OCI-LY7 (cell line): ENCODE measurements around the gene RNGTT. TPM values are rescaled to one million over a fixed set of nuclear protein-coding genes. Genes with fewer than 3 reads are reported as not detected.

Source experiments
- BruUV-seq: library from RNA; stranded (reverse); fragments of 400-500 nt; replicated peaks from 2 replicates; lab custom pipeline; 2021; lab: Mats Ljungman, UMichigan
- CTCF ChIA-PET: fragments of 300-600 bp; sonication (Branson Sonifier 250); formaldehyde crosslinking; loops from one replicate; lab custom pipeline; 2022; ENCODE audit warnings: antibody characterized with exemption; ENCODE audit not compliant: unreplicated experiment; lab: Charles Lee
- POLR2A ChIA-PET: fragments of 300-600 bp; sonication (Branson Sonifier 250); formaldehyde crosslinking; loops from one replicate; lab custom pipeline; 2022; ENCODE audit warnings: antibody characterized with exemption; lab: Charles Lee
- DNase-seq: peaks from one replicate; pipeline ENCODE4 v3.0.0-alpha.2; 2015; ENCODE audit warnings: low spot score
- H2AFZ ChIP-seq: fragments of 200-600 bp; sonication (generic), shearing (Covaris generic); 2 replicates; pipeline ENCODE4 v1.6.1; 2014; ENCODE audit warnings: mild to moderate bottlenecking, antibody characterized with exemption, low read length, moderate library complexity
- H3K27ac ChIP-seq: fragments of 200-600 bp; sonication (generic); 2 replicates; pipeline ENCODE4 v1.5.1; 2014; ENCODE audit warnings: mixed run types, low read depth, mild to moderate bottlenecking, moderate library complexity, low read length, inconsistent platforms; ENCODE audit not compliant: poor library complexity, severe bottlenecking
- H3K36me3 ChIP-seq: fragments of 200-600 bp; sonication (generic); 2 replicates; pipeline ENCODE4 v1.6.1; 2014; ENCODE audit warnings: mild to moderate bottlenecking, antibody characterized with exemption, low read length, moderate library complexity, mixed read lengths; ENCODE audit not compliant: insufficient read depth
- H3K4me1 ChIP-seq: fragments of 200-600 bp; sonication (generic); 2 replicates; pipeline ENCODE4 v1.5.1; 2014; ENCODE audit warnings: mild to moderate bottlenecking, low read length; ENCODE audit not compliant: insufficient read depth, poor library complexity, severe bottlenecking
- H3K4me2 ChIP-seq: fragments of 200-600 bp; sonication (generic); 2 replicates; pipeline ENCODE4 v1.6.1; 2014; ENCODE audit warnings: mild to moderate bottlenecking, low read length
- H3K4me3 ChIP-seq: fragments of 200-600 bp; sonication (generic); 2 replicates; pipeline ENCODE4 v1.5.1; 2014; ENCODE audit warnings: mild to moderate bottlenecking, low read depth, low read length; ENCODE audit not compliant: poor library complexity, severe bottlenecking
- H3K79me2 ChIP-seq: fragments of 200-600 bp; sonication (generic); 2 replicates; pipeline ENCODE4 v1.6.1; 2016; ENCODE audit warnings: low read depth, mild to moderate bottlenecking, low read length, moderate library complexity, mixed read lengths; ENCODE audit not compliant: insufficient read depth
- H3K9me2 ChIP-seq: fragments of 200-600 bp; sonication (generic); 2 replicates; pipeline ENCODE4 v1.6.1; 2016; ENCODE audit warnings: mild to moderate bottlenecking, low read length, mixed read lengths; ENCODE audit not compliant: insufficient read depth
- H3K9me3 ChIP-seq: fragments of 200-600 bp; sonication (generic); 2 replicates; pipeline ENCODE4 v1.6.1; 2014; ENCODE audit warnings: mild to moderate bottlenecking, mixed run types, low read length, mixed read lengths
- H4K20me1 ChIP-seq: fragments of 200-600 bp; sonication (generic); 2 replicates; pipeline ENCODE4 v1.6.1; 2014; ENCODE audit warnings: mild to moderate bottlenecking, antibody characterized with exemption, low read length, moderate library complexity, mixed read lengths; ENCODE audit not compliant: insufficient read depth
- EZH2phosphoT487 ChIP-seq: fragments of 200-600 bp; sonication (generic); IDR thresholded peaks from 2 replicates; pipeline ENCODE4 v1.6.1; 2018; ENCODE audit warnings: low read depth, borderline replicate concordance, mild to moderate bottlenecking, mixed run types, antibody characterized with exemption, low read length, moderate library complexity, mixed read lengths
- intact Hi-C: fragments of 100-400 bp; cut with micrococcal nuclease; formaldehyde crosslinking; loops from one replicate; pipeline ENCODE4 v1.10.0; 2022; ENCODE audit not compliant: unreplicated experiment
- total RNA-seq, 2 experiments: library from RNA; depleted of rRNA in 1 of 2; stranded (reverse); fragments of >200 nt in 1 of 2; shearing (Covaris generic) in 1 of 2; gene quantifications; 2 replicates each; pipeline ENCODE4 v1.2.3, GENCODE V29; 2014 to 2022
- TF ChIP-seq, protein P1 (sequence below): fragments of 200-600 bp; sonication (generic); conservative IDR thresholded peaks from 2 replicates; pipeline ENCODE4 v1.5.1; 2014; ENCODE audit warnings: mild to moderate bottlenecking, antibody characterized with exemption, low read length, moderate library complexity, mixed read lengths

Gene RNGTT
- total RNA-seq, 2 experiments from 2014 or later: 38.2 to 41.7 TPM

DNA sequence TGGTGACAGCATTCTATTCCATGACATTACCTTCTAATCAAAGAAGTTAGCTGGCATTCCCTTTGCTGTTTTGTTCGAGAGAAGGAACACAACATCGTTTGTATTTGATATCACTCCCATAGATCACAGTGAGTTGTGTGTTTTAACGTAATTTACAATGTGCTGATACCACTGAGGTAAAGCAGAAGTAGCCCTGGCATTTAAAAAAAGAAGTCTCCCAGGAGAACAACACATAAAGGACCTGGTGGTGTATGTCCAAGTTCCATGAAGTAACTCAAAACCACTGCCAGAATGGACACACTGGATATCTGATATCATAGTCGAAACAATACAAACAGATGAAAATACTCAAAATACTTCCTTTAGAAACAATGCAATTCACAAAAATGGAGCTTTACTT is 351.7 kb downstream of the RNGTT start:
- Histone ChIP-seq H3K36me3 (peaks cover 27% of the 10 kb centered on the region), H3K27ac (peak overlapping the region; percentile 95), H3K79me2 (peaks cover 48% of the 10 kb centered on the region; the same call in 1 of the 2 replicates), H3K9me2 (no peaks in the 10 kb centered on the region), H3K4me1 (peaks cover 92% of the 10 kb centered on the region), H3K4me2 (peak overlapping the region; percentile 75), H4K20me1 (no peaks in the 10 kb centered on the region), H3K4me3 (peak overlapping the region; percentile 63), H3K9me3 (peaks cover 13% of the 10 kb centered on the region; the same call in 1 of the 2 replicates), H2AFZ (peak overlapping the region; percentile 10; the same call in 1 of the 2 replicates)
- no peak for TF ChIP-seq EZH2phosphoT487
- TF ChIP-seq, protein P1, sequence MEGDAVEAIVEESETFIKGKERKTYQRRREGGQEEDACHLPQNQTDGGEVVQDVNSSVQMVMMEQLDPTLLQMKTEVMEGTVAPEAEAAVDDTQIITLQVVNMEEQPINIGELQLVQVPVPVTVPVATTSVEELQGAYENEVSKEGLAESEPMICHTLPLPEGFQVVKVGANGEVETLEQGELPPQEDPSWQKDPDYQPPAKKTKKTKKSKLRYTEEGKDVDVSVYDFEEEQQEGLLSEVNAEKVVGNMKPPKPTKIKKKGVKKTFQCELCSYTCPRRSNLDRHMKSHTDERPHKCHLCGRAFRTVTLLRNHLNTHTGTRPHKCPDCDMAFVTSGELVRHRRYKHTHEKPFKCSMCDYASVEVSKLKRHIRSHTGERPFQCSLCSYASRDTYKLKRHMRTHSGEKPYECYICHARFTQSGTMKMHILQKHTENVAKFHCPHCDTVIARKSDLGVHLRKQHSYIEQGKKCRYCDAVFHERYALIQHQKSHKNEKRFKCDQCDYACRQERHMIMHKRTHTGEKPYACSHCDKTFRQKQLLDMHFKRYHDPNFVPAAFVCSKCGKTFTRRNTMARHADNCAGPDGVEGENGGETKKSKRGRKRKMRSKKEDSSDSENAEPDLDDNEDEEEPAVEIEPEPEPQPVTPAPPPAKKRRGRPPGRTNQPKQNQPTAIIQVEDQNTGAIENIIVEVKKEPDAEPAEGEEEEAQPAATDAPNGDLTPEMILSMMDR: no peak
- intact Hi-C loops: loop anchor here (1.0 to 10.0 kb wide), 8 partner anchors 171 to 854 kb away; partner anchors contain the start of genes CNR1 and PNRC1
- no TSS peak for BruUV-seq
- peak; percentile 63 for DNase-seq
- ChIA-PET CTCF (interaction anchor here (0.8 kb wide), 1 partner anchor 12 kb away, joined by 3 read pairs; no protein-coding TSS in a partner anchor), POLR2A (interaction anchor here (0.5 to 5.6 kb wide), 22 partner anchors 8 to 813 kb away, joined by 3 to 55 read pairs (median 6); partner anchors contain the start of gene CNR1)

DNA sequence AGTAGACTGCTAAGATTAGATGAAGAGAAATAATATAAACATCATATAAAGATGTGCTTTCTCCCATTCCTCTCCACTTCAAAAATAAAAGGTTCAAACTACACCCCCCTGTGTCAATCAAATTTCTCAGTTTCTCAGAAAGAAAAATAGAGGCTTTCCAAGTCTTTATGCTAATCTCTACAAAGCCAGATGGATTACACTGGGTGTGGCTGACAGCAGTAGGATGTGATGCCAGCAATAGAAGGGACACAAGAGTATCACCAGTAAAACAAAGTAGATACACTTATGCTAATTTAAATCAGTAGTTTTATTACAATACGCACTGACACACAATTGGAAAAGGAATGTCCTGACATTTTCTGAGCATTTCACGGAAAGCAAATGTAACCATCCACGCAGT is 353.4 kb downstream of the RNGTT start:
- Histone ChIP-seq H3K4me1 (peaks cover 82% of the 10 kb centered on the region), H3K27ac (peak overlapping the region; percentile 95), H3K36me3 (peaks cover 27% of the 10 kb centered on the region), H4K20me1 (no peaks in the 10 kb centered on the region), H3K9me3 (peaks cover 6% of the 10 kb centered on the region; the same call in 1 of the 2 replicates), H3K9me2 (no peaks in the 10 kb centered on the region), H3K4me3 (peak overlapping the region; percentile 63), H3K79me2 (peaks cover 48% of the 10 kb centered on the region; the same call in 1 of the 2 replicates), H3K4me2 (peak overlapping the region; percentile 75), H2AFZ (peak overlapping the region; percentile 34; the same call in 1 of the 2 replicates)
- intact Hi-C loops: loop anchor here (5.0 to 10.0 kb wide), 5 partner anchors 172 to 853 kb away; partner anchors contain the start of gene PNRC1
- peak; percentile 40 for DNase-seq
- CTCF ChIA-PET: no interaction called here
- no TSS peak for BruUV-seq
- POLR2A ChIA-PET: interaction anchor here (0.6 to 5.6 kb wide), 9 partner anchors 10 to 910 kb away, joined by 3 to 55 read pairs (median 3); no protein-coding TSS in a partner anchor
- no peak for TF ChIP-seq EZH2phosphoT487
- TF ChIP-seq, protein P1: no peak

DNA sequence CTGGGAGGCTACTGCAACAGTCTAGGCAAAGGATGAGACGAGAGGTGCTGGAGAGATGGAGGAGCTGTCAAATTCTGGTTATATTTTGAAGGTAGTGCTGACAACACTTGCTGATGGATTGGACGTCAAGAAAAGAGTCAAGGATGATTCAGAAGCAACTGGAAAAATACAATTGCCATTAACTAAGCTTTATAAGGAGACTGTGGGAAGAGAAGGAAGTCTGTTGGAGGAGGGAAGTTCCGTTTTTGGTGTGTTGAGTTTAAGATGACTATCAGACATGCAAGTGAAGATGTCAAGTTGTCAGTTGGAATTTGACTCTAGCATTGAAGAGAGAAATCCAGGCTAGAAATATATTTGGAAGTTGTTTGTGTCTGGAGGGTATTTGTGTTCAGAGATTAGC is 358.1 kb downstream of the RNGTT start:
- BruUV-seq: no TSS peak

More for the DNA sequence above, 358.1 kb downstream of the RNGTT start:
- Histone ChIP-seq H3K9me2 (no peaks in the 10 kb centered on the region), H3K4me2 (no peak overlapping the region), H3K4me3 (no peak overlapping the region), H3K27ac (no peak overlapping the region), H3K79me2 (peaks cover 15% of the 10 kb centered on the region; the same call in 1 of the 2 replicates), H3K4me1 (peaks cover 59% of the 10 kb centered on the region), H3K9me3 (peaks cover 5% of the 10 kb centered on the region; the same call in 1 of the 2 replicates), H3K36me3 (peaks cover 14% of the 10 kb centered on the region), H4K20me1 (no peaks in the 10 kb centered on the region), H2AFZ (no peak overlapping the region)
- intact Hi-C loops: no loop called here
- POLR2A ChIA-PET: interaction anchor here (1.0 to 2.1 kb wide), 2 partner anchors 8 to 11 kb away, joined by 3 to 6 read pairs; no protein-coding TSS in a partner anchor
- no peak for DNase-seq
- TF ChIP-seq, protein P1: no peak
- TF ChIP-seq EZH2phosphoT487: no peak
- CTCF ChIA-PET: interaction anchor here (0.6 kb wide), 1 partner anchor 183 kb away, joined by 6 read pairs; no protein-coding TSS in a partner anchor
